Measurements from ENCODE around the gene ECE2.

- TF ChIP-seq POLR2AphosphoS5 (IDR thresholded peaks at IDR 0.05) (no peak), CTCF (IDR thresholded peaks at IDR 0.05) (no peak)
Observed at GRCh38 chr3:184323696-184324095, 47.9 kb downstream of the ECE2 start.

Data from breast epithelium (tissue), 3 donors.